Activated naive CD8-positive, alpha-beta T cell treated with anti-CD3 and anti-CD28 coated beads, Interleukin-2, amount 10 ng/mL, durations not matched to agents 7 days and 5 days (primary cell): ENCODE results near the gene FGGY. TPM values are rescaled to one million over a fixed set of nuclear protein-coding genes. Genes with fewer than 3 reads are reported as not detected.
A peak's percentile ranks its signal among the peaks of the same experiment; 100 is the strongest.

Source experiments
- ATAC-seq: fragments of 150-1000 bp; cut with Tn5 transposase; one replicate; pipeline ENCODE4 v1.10.0; 2021; ENCODE audit warnings: low read depth, moderate library complexity
- POLR2A ChIA-PET: fragments of 350-600 bp; sonication (Branson Sonifier 250); formaldehyde crosslinking; loops from one replicate; lab custom pipeline; 2021; ENCODE audit warnings: antibody characterized with exemption; lab: Charles Lee
- DNase-seq: peaks from one replicate; pipeline ENCODE4 v3.0.0; 2021
- H3K27ac Mint-ChIP-seq: one replicate; pipeline ENCODE4 v1.8.0; 2022; ENCODE audit warnings: mild to moderate bottlenecking, mixed read lengths
- H3K27me3 Mint-ChIP-seq: one replicate; pipeline ENCODE4 v1.8.0; 2022; ENCODE audit warnings: mild to moderate bottlenecking, moderate library complexity, mixed read lengths
- H3K36me3 Mint-ChIP-seq: one replicate; pipeline ENCODE4 v1.8.0; 2021; ENCODE audit warnings: mild to moderate bottlenecking, mixed read lengths
- H3K4me1 Mint-ChIP-seq: one replicate; pipeline ENCODE4 v1.8.0; 2021; ENCODE audit warnings: mixed read lengths
- H3K4me3 Mint-ChIP-seq: one replicate; pipeline ENCODE4 v1.8.0; 2022; ENCODE audit warnings: mild to moderate bottlenecking, moderate library complexity, mixed read lengths
- H3K9me3 Mint-ChIP-seq: one replicate; pipeline ENCODE4 v1.8.0; 2021; ENCODE audit warnings: mixed read lengths
- total RNA-seq, 2 experiments: library from RNA; stranded (reverse); gene quantifications; one replicate each; pipeline ENCODE4 v1.2.3, GENCODE V29; 2021

Gene FGGY
- total RNA-seq, 2 experiments from 2014 or later = 10.1 to 11.7 TPM

- ATAC-seq = peak; percentile 39
- no peak for DNase-seq
- peaks cover 2% of the 10 kb centered on the region for H3K36me3 Mint-ChIP-seq
- no peaks in the 10 kb centered on the region for H3K27me3 Mint-ChIP-seq
- no peaks in the 10 kb centered on the region for H3K9me3 Mint-ChIP-seq
- POLR2A ChIA-PET = interaction anchor here (0.6 kb wide), 1 partner anchor 996 kb away, joined by 4 read pairs; no protein-coding TSS in a partner anchor
- H3K4me3 Mint-ChIP-seq = no peak overlapping the region
- peaks cover 9% of the 10 kb centered on the region for H3K4me1 Mint-ChIP-seq
- H3K27ac Mint-ChIP-seq = peak overlapping the region; percentile 1
Observed at GRCh38 chr1:59768792-59769735, 472.2 kb downstream of the FGGY start.

- Mint-ChIP-seq H3K27me3 (no peaks in the 10 kb centered on the region), H3K4me3 (no peak overlapping the region), H3K9me3 (no peaks in the 10 kb centered on the region), H3K27ac (no peak overlapping the region), H3K4me1 (peaks cover 9% of the 10 kb centered on the region), H3K36me3 (peaks cover 2% of the 10 kb centered on the region)
- DNase-seq (no peak), ATAC-seq (no peak)
- POLR2A ChIA-PET = interaction anchor here (0.6 kb wide), 1 partner anchor 996 kb away, joined by 4 read pairs; no protein-coding TSS in a partner anchor
Observed at GRCh38 chr1:59769736-59770095, 472.8 kb downstream of the FGGY start.

DNA sequence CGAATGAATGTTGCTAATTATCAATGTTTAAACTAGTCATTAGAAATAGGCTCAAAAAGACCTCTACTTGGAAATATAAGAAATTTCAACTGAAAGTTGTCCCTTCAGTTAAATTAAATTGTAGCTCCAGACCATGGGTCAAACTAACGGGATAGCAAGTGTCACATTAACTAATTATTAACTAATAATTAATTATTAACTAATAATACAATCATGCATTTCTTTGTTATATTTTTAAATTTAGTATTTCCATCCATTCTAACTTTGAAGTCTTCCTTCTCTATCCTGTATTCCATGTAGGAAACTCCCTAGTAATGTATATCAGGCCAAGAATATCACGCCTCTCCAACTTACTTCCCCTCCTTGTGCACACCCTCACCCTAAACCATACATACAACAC is 474.5 kb downstream of the FGGY start:
- peaks cover 2% of the 10 kb centered on the region for H3K36me3 Mint-ChIP-seq
- no peak overlapping the region for H3K4me3 Mint-ChIP-seq
- POLR2A ChIA-PET = no interaction called here
- peaks cover 3% of the 10 kb centered on the region for H3K27me3 Mint-ChIP-seq
- DNase-seq (no peak), ATAC-seq (no peak)
- no peaks in the 10 kb centered on the region for H3K9me3 Mint-ChIP-seq
- H3K4me1 Mint-ChIP-seq = peaks cover 9% of the 10 kb centered on the region
- no peak overlapping the region for H3K27ac Mint-ChIP-seq

GRCh38 chr1:59775480-59775879 is 478.6 kb downstream of the FGGY start:
- POLR2A ChIA-PET = no interaction called here
- H3K9me3 Mint-ChIP-seq = no peaks in the 10 kb centered on the region
- DNase-seq (no peak), ATAC-seq (no peak)
- H3K36me3 Mint-ChIP-seq = peaks cover 2% of the 10 kb centered on the region
- H3K27ac Mint-ChIP-seq = no peak overlapping the region
- peaks cover 3% of the 10 kb centered on the region for H3K27me3 Mint-ChIP-seq
- H3K4me3 Mint-ChIP-seq = no peak overlapping the region
- H3K4me1 Mint-ChIP-seq = no peaks in the 10 kb centered on the region

DNA sequence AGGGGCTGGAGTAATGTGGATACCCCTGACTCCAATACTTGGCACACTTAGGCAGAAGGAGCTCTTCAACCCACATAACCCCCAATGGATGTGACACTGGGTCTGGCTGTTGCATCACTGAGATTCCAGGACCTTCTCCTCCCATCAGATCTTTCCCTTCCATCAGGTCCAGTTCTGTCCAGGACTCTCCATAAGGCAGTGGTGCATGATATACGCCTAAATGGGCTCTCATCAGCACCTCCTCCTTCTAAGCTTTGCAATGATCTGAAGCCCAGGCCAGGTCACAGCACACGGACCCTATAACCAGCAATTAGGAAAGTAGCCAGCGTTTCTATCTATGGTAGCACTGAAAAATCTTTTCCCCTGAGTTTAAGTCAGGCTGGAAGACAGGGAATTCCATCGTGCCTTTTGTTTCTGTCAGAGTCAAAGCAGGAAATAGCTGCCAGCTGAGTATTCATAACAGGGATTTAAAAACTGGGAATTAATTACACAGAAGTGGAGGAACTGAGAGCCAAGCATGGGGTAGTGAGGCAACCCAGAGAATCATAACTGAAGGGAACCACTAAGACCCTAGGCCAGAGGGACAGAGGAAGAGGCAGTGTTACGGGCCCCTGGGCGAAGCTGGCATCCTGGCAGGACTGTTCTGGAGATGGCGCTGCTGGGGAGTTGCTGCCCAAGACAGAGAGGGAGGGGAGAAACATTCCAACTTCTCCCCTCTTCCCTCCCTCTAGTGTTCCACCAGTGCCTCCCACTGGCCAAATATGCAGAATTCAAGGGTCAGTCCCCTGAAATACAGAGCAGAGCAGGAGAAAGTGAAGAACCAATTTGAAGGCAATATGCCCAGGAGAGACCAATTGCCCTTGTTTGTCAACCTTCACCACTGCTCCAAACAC is 480.3 kb downstream of the FGGY start:
- Mint-ChIP-seq H3K9me3 (no peaks in the 10 kb centered on the region), H3K36me3 (no peaks in the 10 kb centered on the region), H3K27ac (no peak overlapping the region), H3K27me3 (peaks cover 3% of the 10 kb centered on the region), H3K4me1 (no peaks in the 10 kb centered on the region), H3K4me3 (no peak overlapping the region)
- POLR2A ChIA-PET = no interaction called here
- ATAC-seq (no peak), DNase-seq (no peak)

DNA sequence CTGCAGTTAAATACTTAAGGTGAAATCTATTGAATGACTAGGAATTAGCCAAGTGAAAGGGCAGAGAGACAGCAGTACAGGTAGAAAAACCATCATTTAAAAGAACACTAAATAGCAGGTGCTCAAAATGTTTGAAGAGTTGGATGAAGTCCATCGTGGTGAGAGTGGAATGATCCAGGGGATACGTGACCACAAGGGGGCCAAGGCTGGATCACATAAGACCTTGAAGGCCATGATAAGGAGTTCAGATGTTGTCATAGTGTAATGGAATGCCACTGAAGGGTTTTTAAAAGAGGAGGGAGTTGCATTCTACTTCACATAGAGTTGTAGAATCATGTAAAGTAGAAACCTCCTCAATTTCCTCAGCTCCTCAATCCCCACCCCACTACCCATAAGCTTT is 483.1 kb downstream of the FGGY start:
- Mint-ChIP-seq H3K4me3 (no peak overlapping the region), H3K36me3 (no peaks in the 10 kb centered on the region), H3K27me3 (peaks cover 3% of the 10 kb centered on the region), H3K4me1 (no peaks in the 10 kb centered on the region), H3K27ac (no peak overlapping the region), H3K9me3 (no peaks in the 10 kb centered on the region)
- POLR2A ChIA-PET = no interaction called here
- DNase-seq = no peak
- no peak for ATAC-seq

GRCh38 chr1:59788825-59789224 is 491.9 kb downstream of the FGGY start:
- H3K36me3 Mint-ChIP-seq = peaks cover 6% of the 10 kb centered on the region
- POLR2A ChIA-PET = no interaction called here

GRCh38 chr1:59798600-59798999 is 501.7 kb downstream of the FGGY start:
- peaks cover 29% of the 10 kb centered on the region for H3K27me3 Mint-ChIP-seq
- no peaks in the 10 kb centered on the region for H3K4me1 Mint-ChIP-seq
- POLR2A ChIA-PET = no interaction called here
- ATAC-seq (no peak), DNase-seq (no peak)
- no peaks in the 10 kb centered on the region for H3K9me3 Mint-ChIP-seq
- H3K4me3 Mint-ChIP-seq = no peak overlapping the region
- no peaks in the 10 kb centered on the region for H3K36me3 Mint-ChIP-seq
- no peak overlapping the region for H3K27ac Mint-ChIP-seq

More at GRCh38 chr1:59788825-59789224, 491.9 kb downstream of the FGGY start:
- no peaks in the 10 kb centered on the region for H3K4me1 Mint-ChIP-seq
- no peak overlapping the region for H3K27ac Mint-ChIP-seq
- no peak for DNase-seq
- peaks cover 8% of the 10 kb centered on the region for H3K27me3 Mint-ChIP-seq
- no peak overlapping the region for H3K4me3 Mint-ChIP-seq
- ATAC-seq = no peak
- peaks cover 24% of the 10 kb centered on the region for H3K9me3 Mint-ChIP-seq

GRCh38 chr1:59803458-59804038 is 506.7 kb downstream of the FGGY start:
- H3K4me3 Mint-ChIP-seq = no peak overlapping the region
- POLR2A ChIA-PET = no interaction called here
- H3K27me3 Mint-ChIP-seq = peaks cover 20% of the 10 kb centered on the region
- H3K4me1 Mint-ChIP-seq = no peaks in the 10 kb centered on the region
- ATAC-seq = no peak
- DNase-seq = no peak
- no peaks in the 10 kb centered on the region for H3K9me3 Mint-ChIP-seq
- H3K36me3 Mint-ChIP-seq = no peaks in the 10 kb centered on the region
- H3K27ac Mint-ChIP-seq = no peak overlapping the region

DNA sequence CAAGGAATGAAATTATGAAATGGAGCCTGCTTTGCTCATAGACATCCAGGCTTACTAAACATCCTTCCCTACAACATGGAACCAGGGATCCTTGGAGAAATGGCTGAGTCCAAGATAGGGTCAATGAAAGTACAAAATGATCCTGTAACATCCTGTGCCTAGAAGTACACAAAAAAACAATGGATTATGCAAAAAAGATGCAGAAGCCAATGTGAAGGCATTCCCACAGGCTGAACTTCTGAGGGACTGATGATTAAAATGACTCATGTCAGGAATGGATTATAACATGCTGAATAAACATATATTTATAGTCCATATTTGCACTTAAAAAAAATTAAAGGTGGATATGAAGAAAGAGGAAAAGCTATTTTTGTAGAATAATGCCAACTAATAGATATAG is 507.4 kb downstream of the FGGY start:
- no peak overlapping the region for H3K4me3 Mint-ChIP-seq
- DNase-seq = no peak
- no peaks in the 10 kb centered on the region for H3K36me3 Mint-ChIP-seq
- H3K27ac Mint-ChIP-seq = no peak overlapping the region
- H3K9me3 Mint-ChIP-seq = no peaks in the 10 kb centered on the region
- no peaks in the 10 kb centered on the region for H3K4me1 Mint-ChIP-seq
- H3K27me3 Mint-ChIP-seq = peaks cover 25% of the 10 kb centered on the region
- ATAC-seq = no peak
- POLR2A ChIA-PET = no interaction called here

- H3K9me3 Mint-ChIP-seq = no peaks in the 10 kb centered on the region
- DNase-seq (no peak), ATAC-seq (no peak)
- H3K36me3 Mint-ChIP-seq = no peaks in the 10 kb centered on the region
- H3K4me1 Mint-ChIP-seq = no peaks in the 10 kb centered on the region
- POLR2A ChIA-PET = no interaction called here
- peaks cover 29% of the 10 kb centered on the region for H3K27me3 Mint-ChIP-seq
- no peak overlapping the region for H3K4me3 Mint-ChIP-seq
- no peak overlapping the region for H3K27ac Mint-ChIP-seq
Observed at GRCh38 chr1:59805554-59805953, 508.7 kb downstream of the FGGY start.
